Measurements from ENCODE around the gene KCNJ13. TPM values are rescaled to one million over a fixed set of nuclear protein-coding genes. Genes with fewer than 3 reads are reported as not detected.

The KCNJ13 gene
- total RNA-seq, 5 donors from 2014 or later (not counting 1 experiment from before 2014, with no cell fraction given): not detected

DNA sequence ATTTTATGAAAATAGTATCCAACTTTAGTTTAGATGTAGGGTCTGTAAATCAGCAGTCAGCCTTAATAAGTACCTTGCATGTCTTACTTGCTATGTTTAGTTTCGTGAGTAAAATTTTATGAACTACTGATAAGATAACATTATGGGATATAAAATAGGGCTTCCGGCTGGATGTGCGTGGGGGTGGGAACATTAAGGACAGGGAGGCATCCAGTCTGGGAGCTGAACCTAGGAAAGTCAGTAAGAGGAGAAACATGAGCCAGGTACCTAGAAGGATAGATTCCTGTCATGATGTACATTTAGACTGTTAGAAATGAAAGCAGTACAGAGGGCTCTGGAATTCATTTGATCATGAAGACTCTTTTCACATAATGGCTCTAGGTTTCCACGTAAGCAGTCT is 12.7 kb upstream of the KCNJ13 start:
- no peak overlapping the region for H3K4me3 ChIP-seq (ENCODE audit: control insufficient read depth in 1 of 2, extremely low read depth in 1 of 2, low read length in 1 of 2)
- 92% methylated on average over 2 of the region's 4 CpGs for WGBS (ENCODE audit: insufficient coverage)
- peaks cover 6 to 72% of the 10 kb centered on the region in 2 donors for H3K36me3 ChIP-seq (ENCODE audit: control insufficient read depth in 2 of 2, extremely low read depth in 1 of 2, insufficient read depth in 1 of 2, low read length in 1 of 2)
- H3K4me1 ChIP-seq (ENCODE audit: control insufficient read depth in 1 of 2, extremely low read depth in 1 of 2, insufficient read depth in 2 of 2, low read length in 2 of 2): no peaks in the 10 kb centered on the region
- CTCF ChIA-PET: no interaction called here
- Mint-ChIP-seq H3K4me1 (no peaks in the 10 kb centered on the region), H3K27ac (no peak overlapping the region), H3K36me3 (peaks cover 66% of the 10 kb centered on the region), H3K4me3 (no peak overlapping the region), H3K27me3 (no peaks in the 10 kb centered on the region), H3K9me3 (no peaks in the 10 kb centered on the region)
- H3K27ac ChIP-seq (ENCODE audit: low read length): no peak overlapping the region
- POLR2A ChIA-PET: no interaction called here
- DNase-seq (no peak), ATAC-seq (replicated peaks in 1 of 4) (no peak)
- no peaks in the 10 kb centered on the region for H3K27me3 ChIP-seq (replicated peaks in 1 of 2; ENCODE audit: control insufficient read depth in 2 of 2, extremely low read depth in 1 of 2, insufficient read depth in 2 of 2, low read length in 1 of 2)
- H3K9me3 ChIP-seq: no peaks in the 10 kb centered on the region

GRCh38 chr2:232787806-232788205 is 11.4 kb upstream of the KCNJ13 start:
- Histone ChIP-seq H3K4me1 (ENCODE audit: control insufficient read depth in 1 of 2, extremely low read depth in 1 of 2, insufficient read depth in 2 of 2, low read length in 2 of 2) (no peaks in the 10 kb centered on the region), H3K27ac (ENCODE audit: low read length) (no peak overlapping the region), H3K4me3 (ENCODE audit: control insufficient read depth in 1 of 2, extremely low read depth in 1 of 2, low read length in 1 of 2) (no peak overlapping the region), H3K36me3 (ENCODE audit: control insufficient read depth in 2 of 2, extremely low read depth in 1 of 2, insufficient read depth in 1 of 2, low read length in 1 of 2) (peaks cover 6 to 62% of the 10 kb centered on the region in 2 donors), H3K27me3 (replicated peaks in 1 of 2; ENCODE audit: control insufficient read depth in 2 of 2, extremely low read depth in 1 of 2, insufficient read depth in 2 of 2, low read length in 1 of 2) (no peaks in the 10 kb centered on the region), H3K9me3 (no peaks in the 10 kb centered on the region)
- Mint-ChIP-seq H3K27me3 (no peaks in the 10 kb centered on the region), H3K36me3 (peaks cover 73% of the 10 kb centered on the region), H3K27ac (no peak overlapping the region), H3K9me3 (no peaks in the 10 kb centered on the region), H3K4me3 (no peak overlapping the region), H3K4me1 (no peaks in the 10 kb centered on the region)
- no peak for ATAC-seq (replicated peaks in 1 of 4)
- ChIA-PET POLR2A (no interaction called here), CTCF (no interaction called here)
- no peak for DNase-seq

DNA sequence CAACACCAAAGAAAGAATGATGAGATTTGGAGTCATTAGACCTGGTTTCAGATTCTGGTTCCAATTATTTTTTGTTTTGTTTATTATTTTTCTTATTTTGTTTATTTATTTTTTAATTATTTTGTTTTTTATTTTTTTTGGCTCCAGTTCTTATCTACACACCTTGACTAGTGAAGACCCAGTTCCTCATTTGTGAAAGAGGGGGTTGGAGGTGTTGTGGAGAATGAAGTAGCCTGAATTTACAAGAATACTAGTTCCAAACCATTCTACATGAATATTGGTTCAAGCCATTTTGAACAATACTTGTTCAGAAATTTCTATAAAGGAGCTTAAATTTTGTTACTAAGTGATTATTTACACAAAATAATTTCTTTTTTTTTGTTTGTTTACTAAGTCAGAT is 6.9 kb upstream of the KCNJ13 start:
- peaks cover 0 to 8% (median 5%) of the 10 kb centered on the region in 3 donors for H3K4me1 Mint-ChIP-seq
- no peak overlapping the region for H3K4me3 ChIP-seq (ENCODE audit: control insufficient read depth in 1 of 2, extremely low read depth in 1 of 2, low read length in 1 of 2)
- ChIA-PET POLR2A (interaction anchor here in 1 of 2 donors (0.6 kb wide), 1 partner anchor 594 kb away, joined by 3 read pairs; no protein-coding TSS in a partner anchor), CTCF (no interaction called here)
- no peak overlapping the region for H3K27ac ChIP-seq (ENCODE audit: low read length)
- H3K27me3 Mint-ChIP-seq: no peaks in the 10 kb centered on the region
- peaks cover 53% of the 10 kb centered on the region for H3K36me3 Mint-ChIP-seq
- H3K27me3 ChIP-seq (replicated peaks in 1 of 2; ENCODE audit: control insufficient read depth in 2 of 2, extremely low read depth in 1 of 2, insufficient read depth in 2 of 2, low read length in 1 of 2): no peaks in the 10 kb centered on the region
- H3K4me1 ChIP-seq (ENCODE audit: control insufficient read depth in 1 of 2, extremely low read depth in 1 of 2, insufficient read depth in 2 of 2, low read length in 2 of 2): no peaks in the 10 kb centered on the region
- no peak for DNase-seq
- H3K27ac Mint-ChIP-seq: no peak overlapping the region
- no peaks in the 10 kb centered on the region for H3K9me3 ChIP-seq
- no peak for ATAC-seq (replicated peaks in 1 of 4)
- H3K4me3 Mint-ChIP-seq: no peak overlapping the region
- H3K9me3 Mint-ChIP-seq: no peaks in the 10 kb centered on the region
- peaks cover 0 to 26% of the 10 kb centered on the region in 2 donors for H3K36me3 ChIP-seq (ENCODE audit: control insufficient read depth in 2 of 2, extremely low read depth in 1 of 2, insufficient read depth in 1 of 2, low read length in 1 of 2)

GRCh38 chr2:232781765-232782164 is 5.4 kb upstream of the KCNJ13 start:
- Mint-ChIP-seq H3K27ac (peak overlapping the region; percentile 31 to 65), H3K4me1 (peaks cover 0 to 8% (median 5%) of the 10 kb centered on the region in 3 donors), H3K36me3 (peaks cover 40% of the 10 kb centered on the region), H3K9me3 (no peaks in the 10 kb centered on the region), H3K27me3 (no peaks in the 10 kb centered on the region), H3K4me3 (no peak overlapping the region)
- no peaks in the 10 kb centered on the region for H3K4me1 ChIP-seq (ENCODE audit: control insufficient read depth in 1 of 2, extremely low read depth in 1 of 2, insufficient read depth in 2 of 2, low read length in 2 of 2)
- no peak overlapping the region for H3K4me3 ChIP-seq (ENCODE audit: control insufficient read depth in 1 of 2, extremely low read depth in 1 of 2, low read length in 1 of 2)
- peaks cover 0 to 22% of the 10 kb centered on the region in 2 donors for H3K36me3 ChIP-seq (ENCODE audit: control insufficient read depth in 2 of 2, extremely low read depth in 1 of 2, insufficient read depth in 1 of 2, low read length in 1 of 2)
- POLR2A ChIA-PET: no interaction called here
- H3K27ac ChIP-seq (ENCODE audit: low read length): no peak overlapping the region
- DNase-seq (peak in 1 of 35 experiments; percentile 22), ATAC-seq (replicated peaks in 1 of 4) (peak; percentile 53 to 73 (median 65))
- no peaks in the 10 kb centered on the region for H3K27me3 ChIP-seq (replicated peaks in 1 of 2; ENCODE audit: control insufficient read depth in 2 of 2, extremely low read depth in 1 of 2, insufficient read depth in 2 of 2, low read length in 1 of 2)
- H3K9me3 ChIP-seq: no peaks in the 10 kb centered on the region
- CTCF ChIA-PET: no interaction called here

GRCh38 chr2:232779934-232780333 is 3.6 kb upstream of the KCNJ13 start:
- no peak overlapping the region for H3K4me3 Mint-ChIP-seq
- H3K27ac Mint-ChIP-seq: no peak overlapping the region
- H3K27me3 ChIP-seq (replicated peaks in 1 of 2; ENCODE audit: control insufficient read depth in 2 of 2, extremely low read depth in 1 of 2, insufficient read depth in 2 of 2, low read length in 1 of 2): no peaks in the 10 kb centered on the region
- WGBS (ENCODE audit: insufficient coverage): no CpG with 5 or more reads among the region's 1 CpG
- ChIA-PET CTCF (no interaction called here), POLR2A (interaction anchor here in 1 of 2 donors (0.6 kb wide), 1 partner anchor 490 kb away, joined by 3 read pairs; no protein-coding TSS in a partner anchor)
- H3K36me3 Mint-ChIP-seq: peaks cover 37% of the 10 kb centered on the region
- no peaks in the 10 kb centered on the region for H3K9me3 Mint-ChIP-seq
- no peak overlapping the region for H3K4me3 ChIP-seq (ENCODE audit: control insufficient read depth in 1 of 2, extremely low read depth in 1 of 2, low read length in 1 of 2)
- peaks cover 0 to 8% (median 6%) of the 10 kb centered on the region in 3 donors for H3K4me1 Mint-ChIP-seq
- H3K27me3 Mint-ChIP-seq: no peaks in the 10 kb centered on the region
- peaks cover 0 to 13% of the 10 kb centered on the region in 2 donors for H3K36me3 ChIP-seq (ENCODE audit: control insufficient read depth in 2 of 2, extremely low read depth in 1 of 2, insufficient read depth in 1 of 2, low read length in 1 of 2)
- no peak overlapping the region for H3K27ac ChIP-seq (ENCODE audit: low read length)
- H3K4me1 ChIP-seq (ENCODE audit: control insufficient read depth in 1 of 2, extremely low read depth in 1 of 2, insufficient read depth in 2 of 2, low read length in 2 of 2): no peaks in the 10 kb centered on the region
- no peak for DNase-seq
- H3K9me3 ChIP-seq: no peaks in the 10 kb centered on the region
- no peak for ATAC-seq (replicated peaks in 1 of 4)

DNA sequence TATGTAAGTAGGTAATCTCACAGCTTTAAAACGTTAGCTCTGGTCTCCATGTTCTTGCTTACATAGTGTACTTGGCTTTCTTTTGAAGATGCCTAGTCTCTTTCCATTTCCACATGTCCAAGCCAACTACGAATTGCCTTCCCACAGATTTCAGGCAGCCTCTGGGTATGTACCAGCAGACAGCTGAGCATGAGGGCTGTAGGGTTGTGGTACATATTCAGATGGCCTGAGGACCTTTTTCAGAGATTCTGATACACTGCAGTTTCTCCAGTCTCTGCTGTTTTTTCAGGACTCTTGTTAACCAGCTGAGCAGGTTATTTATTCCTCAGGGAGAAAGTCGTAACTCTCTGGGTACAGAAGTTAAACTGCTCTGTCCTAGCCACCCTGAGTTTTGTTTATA is 3.1 kb upstream of the KCNJ13 start:
- no peak overlapping the region for H3K27ac ChIP-seq (ENCODE audit: low read length)
- no peaks in the 10 kb centered on the region for H3K4me1 ChIP-seq (ENCODE audit: control insufficient read depth in 1 of 2, extremely low read depth in 1 of 2, insufficient read depth in 2 of 2, low read length in 2 of 2)
- CTCF ChIA-PET: no interaction called here
- ATAC-seq (replicated peaks in 1 of 4) (no peak), DNase-seq (no peak)
- H3K4me3 ChIP-seq (ENCODE audit: control insufficient read depth in 1 of 2, extremely low read depth in 1 of 2, low read length in 1 of 2): no peak overlapping the region
- POLR2A ChIA-PET: no interaction called here
- peaks cover 0 to 8% (median 8%) of the 10 kb centered on the region in 3 donors for H3K4me1 Mint-ChIP-seq
- H3K36me3 Mint-ChIP-seq: peaks cover 33% of the 10 kb centered on the region
- WGBS (ENCODE audit: insufficient coverage): no CpG with 5 or more reads among the region's 3 CpGs
- H3K9me3 Mint-ChIP-seq: no peaks in the 10 kb centered on the region
- no peaks in the 10 kb centered on the region for H3K27me3 ChIP-seq (replicated peaks in 1 of 2; ENCODE audit: control insufficient read depth in 2 of 2, extremely low read depth in 1 of 2, insufficient read depth in 2 of 2, low read length in 1 of 2)
- no peak overlapping the region for H3K4me3 Mint-ChIP-seq
- no peaks in the 10 kb centered on the region for H3K27me3 Mint-ChIP-seq
- H3K36me3 ChIP-seq (ENCODE audit: control insufficient read depth in 2 of 2, extremely low read depth in 1 of 2, insufficient read depth in 1 of 2, low read length in 1 of 2): peaks cover 0 to 9% of the 10 kb centered on the region in 2 donors
- H3K9me3 ChIP-seq: no peaks in the 10 kb centered on the region
- H3K27ac Mint-ChIP-seq: no peak overlapping the region

DNA sequence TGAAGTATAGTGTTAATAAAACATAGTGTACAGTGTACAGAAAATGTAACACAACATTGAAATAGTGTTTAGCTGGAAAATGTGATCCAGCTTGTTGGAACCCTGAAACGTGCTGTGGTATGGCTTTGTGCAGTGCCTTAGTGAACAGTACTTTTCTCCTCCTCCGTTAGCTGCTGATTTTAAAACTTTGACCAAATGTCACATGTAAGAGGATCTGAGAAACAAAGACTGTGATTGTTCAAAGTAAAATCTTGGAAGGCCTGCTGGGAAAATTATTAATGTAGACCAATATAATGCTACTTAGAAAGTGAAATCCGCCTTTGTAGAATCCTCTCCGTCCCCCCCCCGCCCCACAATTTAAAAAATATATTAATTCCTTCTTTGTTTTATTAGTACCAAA is 911 bp upstream of the KCNJ13 start:
- no peak overlapping the region for H3K27ac Mint-ChIP-seq
- Histone ChIP-seq H3K4me1 (ENCODE audit: control insufficient read depth in 1 of 2, extremely low read depth in 1 of 2, insufficient read depth in 2 of 2, low read length in 2 of 2) (no peaks in the 10 kb centered on the region), H3K27me3 (replicated peaks in 1 of 2; ENCODE audit: control insufficient read depth in 2 of 2, extremely low read depth in 1 of 2, insufficient read depth in 2 of 2, low read length in 1 of 2) (no peaks in the 10 kb centered on the region), H3K4me3 (ENCODE audit: control insufficient read depth in 1 of 2, extremely low read depth in 1 of 2, low read length in 1 of 2) (no peak overlapping the region), H3K36me3 (ENCODE audit: control insufficient read depth in 2 of 2, extremely low read depth in 1 of 2, insufficient read depth in 1 of 2, low read length in 1 of 2) (peaks cover 0 to 7% of the 10 kb centered on the region in 2 donors), H3K27ac (ENCODE audit: low read length) (no peak overlapping the region), H3K9me3 (no peaks in the 10 kb centered on the region)
- ATAC-seq (replicated peaks in 1 of 4) (no peak), DNase-seq (no peak)
- ChIA-PET CTCF (no interaction called here), POLR2A (no interaction called here)
- peaks cover 26% of the 10 kb centered on the region for H3K36me3 Mint-ChIP-seq
- no peak overlapping the region for H3K4me3 Mint-ChIP-seq
- H3K27me3 Mint-ChIP-seq: no peaks in the 10 kb centered on the region
- H3K9me3 Mint-ChIP-seq: no peaks in the 10 kb centered on the region
- WGBS (ENCODE audit: insufficient coverage): 89% methylated on average over 2 of the region's 5 CpGs
- peaks cover 10 to 20% (median 18%) of the 10 kb centered on the region in 3 donors for H3K4me1 Mint-ChIP-seq
